MG63 (cell line): ENCODE measurements around the gene INAFM2. TPM values are rescaled to one million over a fixed set of nuclear protein-coding genes. Genes with fewer than 3 reads are reported as not detected.
A peak's percentile ranks its signal among the peaks of the same experiment; 100 is the strongest.

ENCODE experiments used
- DNase-seq: peaks from one replicate; pipeline ENCODE4 v3.0.0-alpha.2; 2020
- H3K27me3 ChIP-seq: fragments of 250-450 bp; sonication (Bioruptor Pico); 2 replicates; pipeline ENCODE4 v1.5.1; 2020; ENCODE audit warnings: mild to moderate bottlenecking, moderate library complexity
- H3K36me3 ChIP-seq: fragments of 250-450 bp; sonication (Bioruptor Pico); 2 replicates; pipeline ENCODE4 v1.5.1; 2020; ENCODE audit warnings: mild to moderate bottlenecking, moderate library complexity
- H3K4me3 ChIP-seq: fragments of 250-450 bp; sonication (Bioruptor Pico); 2 replicates; pipeline ENCODE4 v1.5.1; 2020; ENCODE audit warnings: mild to moderate bottlenecking, moderate library complexity
- H3K9me3 ChIP-seq: fragments of 250-450 bp; sonication (Bioruptor Pico); 2 replicates; pipeline ENCODE4 v1.5.1; 2020; ENCODE audit warnings: mild to moderate bottlenecking, moderate library complexity
- total RNA-seq: library from RNA; depleted of rRNA; stranded (reverse); fragments of >200 nt; shearing (Covaris generic); gene quantifications from 2 replicates; pipeline ENCODE4 v1.2.3, GENCODE V29; 2014; ENCODE audit warnings: low replicate concordance

INAFM2 gene
- total RNA-seq, 1 experiment from 2014 or later: 9.6 TPM

GRCh38 chr15:40329804-40330203 is 6.3 kb downstream of the INAFM2 start:
- no peaks in the 10 kb centered on the region for H3K9me3 ChIP-seq
- no peak overlapping the region for H3K4me3 ChIP-seq
- H3K36me3 ChIP-seq: no peaks in the 10 kb centered on the region; the same call in 1 of the 2 replicates
- no peaks in the 10 kb centered on the region for H3K27me3 ChIP-seq
- DNase-seq: no peak

- Histone ChIP-seq H3K36me3 (no peaks in the 10 kb centered on the region; the same call in 1 of the 2 replicates), H3K9me3 (no peaks in the 10 kb centered on the region), H3K4me3 (no peak overlapping the region), H3K27me3 (no peaks in the 10 kb centered on the region)
- no peak for DNase-seq
Measured at GRCh38 chr15:40330368-40330836, 6.9 kb downstream of the INAFM2 start.

- DNase-seq: no peak
- Histone ChIP-seq H3K27me3 (no peaks in the 10 kb centered on the region), H3K4me3 (no peak overlapping the region), H3K36me3 (no peaks in the 10 kb centered on the region; the same call in 1 of the 2 replicates), H3K9me3 (no peaks in the 10 kb centered on the region)
Measured at GRCh38 chr15:40331026-40331425, 7.5 kb downstream of the INAFM2 start.

- H3K36me3 ChIP-seq: no peaks in the 10 kb centered on the region; the same call in 1 of the 2 replicates
- DNase-seq: no peak
- H3K27me3 ChIP-seq: no peaks in the 10 kb centered on the region
- H3K9me3 ChIP-seq: no peaks in the 10 kb centered on the region
- no peak overlapping the region for H3K4me3 ChIP-seq
Measured at GRCh38 chr15:40331637-40332036, 8.1 kb downstream of the INAFM2 start.

GRCh38 chr15:40332113-40332781 is 8.8 kb downstream of the INAFM2 start:
- Histone ChIP-seq H3K27me3 (no peaks in the 10 kb centered on the region), H3K4me3 (no peak overlapping the region), H3K36me3 (no peaks in the 10 kb centered on the region; the same call in 1 of the 2 replicates), H3K9me3 (no peaks in the 10 kb centered on the region)
- no peak for DNase-seq

- Histone ChIP-seq H3K9me3 (no peaks in the 10 kb centered on the region), H3K27me3 (no peaks in the 10 kb centered on the region), H3K36me3 (no peaks in the 10 kb centered on the region; the same call in 1 of the 2 replicates), H3K4me3 (no peak overlapping the region)
- DNase-seq: no peak
Measured at GRCh38 chr15:40333922-40334492, 10.5 kb downstream of the INAFM2 start.

- Histone ChIP-seq H3K36me3 (no peaks in the 10 kb centered on the region; the same call in 1 of the 2 replicates), H3K4me3 (no peak overlapping the region), H3K27me3 (no peaks in the 10 kb centered on the region), H3K9me3 (no peaks in the 10 kb centered on the region)
- DNase-seq: no peak
Measured at GRCh38 chr15:40334541-40334940, 11.0 kb downstream of the INAFM2 start.

GRCh38 chr15:40334941-40335795 is 11.7 kb downstream of the INAFM2 start:
- no peaks in the 10 kb centered on the region; the same call in 1 of the 2 replicates for H3K36me3 ChIP-seq
- H3K4me3 ChIP-seq: no peak overlapping the region
- no peaks in the 10 kb centered on the region for H3K27me3 ChIP-seq
- H3K9me3 ChIP-seq: no peaks in the 10 kb centered on the region
- no peak for DNase-seq

GRCh38 chr15:40335938-40336743 is 12.6 kb downstream of the INAFM2 start:
- Histone ChIP-seq H3K27me3 (no peaks in the 10 kb centered on the region), H3K9me3 (no peaks in the 10 kb centered on the region), H3K4me3 (no peak overlapping the region), H3K36me3 (no peaks in the 10 kb centered on the region; the same call in 1 of the 2 replicates)
- no peak for DNase-seq

- DNase-seq: no peak
- Histone ChIP-seq H3K4me3 (no peak overlapping the region), H3K9me3 (no peaks in the 10 kb centered on the region), H3K27me3 (no peaks in the 10 kb centered on the region), H3K36me3 (no peaks in the 10 kb centered on the region; the same call in 1 of the 2 replicates)
Measured at GRCh38 chr15:40336744-40337122, 13.2 kb downstream of the INAFM2 start.

- H3K36me3 ChIP-seq: no peaks in the 10 kb centered on the region; the same call in 1 of the 2 replicates
- H3K27me3 ChIP-seq: no peaks in the 10 kb centered on the region
- no peak overlapping the region for H3K4me3 ChIP-seq
- no peak for DNase-seq
- no peaks in the 10 kb centered on the region for H3K9me3 ChIP-seq
Measured at GRCh38 chr15:40337597-40337996, 14.1 kb downstream of the INAFM2 start.

- H3K36me3 ChIP-seq: no peaks in the 10 kb centered on the region; the same call in 1 of the 2 replicates
- H3K4me3 ChIP-seq: no peak overlapping the region
- DNase-seq: no peak
- no peaks in the 10 kb centered on the region for H3K9me3 ChIP-seq
- no peaks in the 10 kb centered on the region for H3K27me3 ChIP-seq
Measured at GRCh38 chr15:40338041-40338657, 14.7 kb downstream of the INAFM2 start.

- Histone ChIP-seq H3K27me3 (no peaks in the 10 kb centered on the region), H3K36me3 (no peaks in the 10 kb centered on the region; the same call in 1 of the 2 replicates), H3K9me3 (no peaks in the 10 kb centered on the region), H3K4me3 (no peak overlapping the region; the same call in 1 of the 2 replicates)
- peak; percentile 82 for DNase-seq
Measured at GRCh38 chr15:40338921-40339620, 15.6 kb downstream of the INAFM2 start.

- no peaks in the 10 kb centered on the region; the same call in 1 of the 2 replicates for H3K36me3 ChIP-seq
- H3K9me3 ChIP-seq: no peaks in the 10 kb centered on the region
- DNase-seq: no peak
- H3K27me3 ChIP-seq: no peaks in the 10 kb centered on the region
- peak overlapping the region; percentile 38 for H3K4me3 ChIP-seq
Measured at GRCh38 chr15:40339621-40339945, 16.1 kb downstream of the INAFM2 start.

GRCh38 chr15:40340038-40340739 is 16.7 kb downstream of the INAFM2 start:
- no peaks in the 10 kb centered on the region for H3K9me3 ChIP-seq
- DNase-seq: peak; percentile 74
- peak overlapping the region; percentile 38 for H3K4me3 ChIP-seq
- no peaks in the 10 kb centered on the region; the same call in 1 of the 2 replicates for H3K36me3 ChIP-seq
- H3K27me3 ChIP-seq: no peaks in the 10 kb centered on the region
